Endothelial cell of umbilical vein (primary cell): Measurements from ENCODE around the gene MIA3. TPM values are rescaled to one million over a fixed set of nuclear protein-coding genes. Genes with fewer than 3 reads are reported as not detected.
A peak's percentile ranks its signal among the peaks of the same experiment; 100 is the strongest.

ENCODE experiments used
- BruUV-seq: library from RNA; stranded (reverse); fragments of 400-500 nt; replicated peaks from 2 replicates; lab custom pipeline; 2021; lab: Mats Ljungman, UMichigan
- CTCF ChIA-PET: fragments of 300-600, 350-600 bp; sonication (Branson Sonifier 250); formaldehyde crosslinking; loops from one replicate; lab custom pipeline; 2021; ENCODE audit warnings: antibody characterized with exemption, inconsistent platforms; lab: Charles Lee
- POLR2A ChIA-PET: fragments of 300-600, 350-600 bp; sonication (Branson Sonifier 250); formaldehyde crosslinking; loops from one replicate; lab custom pipeline; 2021; ENCODE audit warnings: antibody characterized with exemption, inconsistent platforms; lab: Charles Lee
- DNase-seq: peaks from one replicate; pipeline ENCODE4 v3.0.0-alpha.2; 2011; ENCODE audit warnings: low read depth, low spot score
- FAIRE-seq: peaks from 2 replicates; lab custom pipeline; 2011; peaks lifted over from hg19 to GRCh38; lab: Jason Lieb, UNC
- H2AFZ ChIP-seq: 2 replicates; pipeline ENCODE4 v1.6.0; 2012; ENCODE audit warnings: low read depth, low read length, control low read depth, inconsistent platforms
- H3K27ac ChIP-seq: 2 replicates; pipeline ENCODE4 v1.5.1; 2011; ENCODE audit warnings: low read depth, mild to moderate bottlenecking, control low read depth, low read length, moderate library complexity; ENCODE audit not compliant: insufficient read depth
- H3K27me3 ChIP-seq, 2 experiments: 2 replicates each; pipeline versions ENCODE4 v1.6.0 to v1.6.1; 2011; ENCODE audit warnings: low read length in 2 of 2, mixed read lengths in 1 of 2; ENCODE audit not compliant: control insufficient read depth in 2 of 2, insufficient read depth in 2 of 2
- H3K36me3 ChIP-seq, 2 experiments: 2 replicates in 1 of 2; 3 replicates in 1 of 2; pipeline ENCODE4 v1.5.1; 2011; ENCODE audit warnings: low read length in 2 of 2, mild to moderate bottlenecking in 1 of 2, moderate library complexity in 1 of 2; ENCODE audit not compliant: control insufficient read depth in 2 of 2, insufficient read depth in 2 of 2; ENCODE audit errors: extremely low read depth in 1 of 2
- H3K4me1 ChIP-seq: 3 replicates; pipeline ENCODE4 v1.5.1; 2011; ENCODE audit warnings: mild to moderate bottlenecking, low read length; ENCODE audit not compliant: control insufficient read depth, insufficient read depth; ENCODE audit errors: extremely low read depth
- H3K4me2 ChIP-seq: 2 replicates; pipeline ENCODE4 v1.6.1; 2011; ENCODE audit warnings: low read length, control low read depth, mixed read lengths; ENCODE audit not compliant: insufficient read depth
- H3K4me3 ChIP-seq, 3 experiments: fragments of 200-600 bp in 1 of 3; sonication (generic), shearing (Covaris generic) in 1 of 3; replicated peaks in 1 of 3; 2 replicates each; pipeline ENCODE4 v1.5.1; 2011 to 2016; ENCODE audit warnings: control low read depth in 3 of 3, low read length in 3 of 3, mild to moderate bottlenecking in 2 of 3, inconsistent platforms in 1 of 3, low read depth in 1 of 3, moderate library complexity in 1 of 3; ENCODE audit not compliant: insufficient read depth in 1 of 3
- H3K79me2 ChIP-seq: 2 replicates; pipeline ENCODE4 v1.6.0; 2012; ENCODE audit warnings: low read length, inconsistent platforms; ENCODE audit not compliant: control insufficient read depth, insufficient read depth
- H3K9ac ChIP-seq: replicated peaks from 2 replicates; pipeline ENCODE3; 2011; ENCODE audit warnings: low read length, control low read depth; ENCODE audit not compliant: insufficient read depth; ENCODE audit errors: extremely low read depth
- H3K9me1 ChIP-seq: replicated peaks from 3 replicates; pipeline ENCODE4 v1.6.0; 2011; ENCODE audit warnings: mild to moderate bottlenecking, low read length; ENCODE audit not compliant: control insufficient read depth, insufficient read depth; ENCODE audit errors: extremely low read depth
- H3K9me3 ChIP-seq: replicated peaks from 2 replicates; pipeline ENCODE4 v1.5.1; 2012; ENCODE audit warnings: low read length, inconsistent platforms; ENCODE audit not compliant: control insufficient read depth, insufficient read depth
- H4K20me1 ChIP-seq: replicated peaks from 2 replicates; pipeline ENCODE3; 2011; ENCODE audit warnings: mild to moderate bottlenecking, low read length; ENCODE audit not compliant: control insufficient read depth, insufficient read depth; ENCODE audit errors: extremely low read depth
- POLR2A ChIP-seq: IDR thresholded peaks from 2 replicates; pipeline ENCODE4 v1.6.1; 2012; ENCODE audit warnings: low read depth, mild to moderate bottlenecking, control low read depth, low read length
- dilution Hi-C: fragments of 300-500 bp; cut with MboI; formaldehyde crosslinking; loops from one replicate; pipeline ENCODE4 v1.15.0; 2019; ENCODE audit warnings: low sequenced_read_pairs; ENCODE audit not compliant: extremely low pct_ligation_motif_present
- intact Hi-C: fragments of 100-400 bp; cut with micrococcal nuclease; formaldehyde crosslinking; loops from one replicate; pipeline ENCODE4 v1.10.0; 2022
- polyA plus RNA-seq, 4 experiments: library from polyadenylated mRNA; depleted of rRNA in 3 of 4; stranded (reverse) in 3 of 4; unstranded in 1 of 4; fragments of >200 nt; gene quantifications; 2 replicates each; pipeline versions ENCODE4 v1.2.1 to v1.2.3, GENCODE V29; 2011 to 2012; ENCODE audit warnings: missing spikeins in 1 of 4
- total RNA-seq: library from RNA; stranded (reverse); gene quantifications from 2 replicates; pipeline ENCODE4 v1.2.3, GENCODE V29; 2021
- TF ChIP-seq, protein P1 (sequence below), 2 donors: IDR thresholded peaks; 1 replicate in 1 of 2; 2 replicates in 1 of 2; pipeline ENCODE4 v1.5.1; 2011; ENCODE audit warnings: low read length in 2 of 2, mild to moderate bottlenecking in 2 of 2, moderate library complexity in 2 of 2, control low read depth in 1 of 2, inconsistent platforms in 1 of 2, low read depth in 1 of 2; ENCODE audit not compliant: insufficient read depth in 1 of 2; ENCODE audit errors: extremely low read depth in 1 of 2

Gene MIA3
- total and polyA plus RNA-seq, 2 donors (not counting 3 experiments of a cell fraction or from before 2014, with no cell fraction given): 63.7 to 108 TPM

- ChIA-PET POLR2A (interaction anchor here (1.0 kb wide), 1 partner anchor 169 kb away, joined by 6 read pairs; no protein-coding TSS in a partner anchor), CTCF (interaction anchor here (0.6 to 3.4 kb wide), 44 partner anchors 9 to 489 kb away, joined by 3 to 154 read pairs (median 4); partner anchors contain the start of genes AIDA, BROX and TAF1A)
- DNase-seq (peak; percentile 93), FAIRE-seq (peak; percentile 68)
- TF ChIP-seq, protein P1, sequence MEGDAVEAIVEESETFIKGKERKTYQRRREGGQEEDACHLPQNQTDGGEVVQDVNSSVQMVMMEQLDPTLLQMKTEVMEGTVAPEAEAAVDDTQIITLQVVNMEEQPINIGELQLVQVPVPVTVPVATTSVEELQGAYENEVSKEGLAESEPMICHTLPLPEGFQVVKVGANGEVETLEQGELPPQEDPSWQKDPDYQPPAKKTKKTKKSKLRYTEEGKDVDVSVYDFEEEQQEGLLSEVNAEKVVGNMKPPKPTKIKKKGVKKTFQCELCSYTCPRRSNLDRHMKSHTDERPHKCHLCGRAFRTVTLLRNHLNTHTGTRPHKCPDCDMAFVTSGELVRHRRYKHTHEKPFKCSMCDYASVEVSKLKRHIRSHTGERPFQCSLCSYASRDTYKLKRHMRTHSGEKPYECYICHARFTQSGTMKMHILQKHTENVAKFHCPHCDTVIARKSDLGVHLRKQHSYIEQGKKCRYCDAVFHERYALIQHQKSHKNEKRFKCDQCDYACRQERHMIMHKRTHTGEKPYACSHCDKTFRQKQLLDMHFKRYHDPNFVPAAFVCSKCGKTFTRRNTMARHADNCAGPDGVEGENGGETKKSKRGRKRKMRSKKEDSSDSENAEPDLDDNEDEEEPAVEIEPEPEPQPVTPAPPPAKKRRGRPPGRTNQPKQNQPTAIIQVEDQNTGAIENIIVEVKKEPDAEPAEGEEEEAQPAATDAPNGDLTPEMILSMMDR (IDR thresholded peaks at IDR 0.05; ENCODE audit: extremely low read depth in 1 of 2, insufficient read depth in 1 of 2, low read depth in 1 of 2, low read length in 2 of 2): peak; percentile 64 to 72
- no peak for TF ChIP-seq POLR2A
- intact Hi-C loops: loop anchor here (1.0 to 2.0 kb wide), 5 partner anchors 16 to 446 kb away; partner anchors contain the start of gene MIA3
- Histone ChIP-seq H3K79me2 (no peaks in the 10 kb centered on the region), H3K4me1 (no peaks in the 10 kb centered on the region), H4K20me1 (no peaks in the 10 kb centered on the region), H3K9me1 (no peaks in the 10 kb centered on the region), H3K9ac (no peak overlapping the region), H3K4me2 (no peak overlapping the region), H3K27me3 (no peaks in the 10 kb centered on the region), H3K4me3 (no peak overlapping the region), H3K9me3 (no peaks in the 10 kb centered on the region), H3K36me3 (peaks cover 3 to 12% of the 10 kb centered on the region in 2 experiments), H3K27ac (no peak overlapping the region), H2AFZ (no peak overlapping the region)
- BruUV-seq: no TSS peak
- dilution Hi-C loops: no loop called here
These were observed 16.5 kb downstream of the MIA3 start for GRCh38 chr1:222634180-222635013.
